ENCODE measurements around the gene ODF2.

Gene ODF2

GRCh38 chr9:128431207-128431606 lies 24.6 kb upstream of the ODF2 start:
- H2AFZ ChIP-seq (ENCODE audit: low read depth): no peak overlapping the region
- H3K9ac ChIP-seq: no peak overlapping the region
- no peak for TF ChIP-seq CTCF (conservative IDR thresholded peaks at IDR 0.05; ENCODE audit: low read depth, low read length)
- H3K4me1 ChIP-seq (ENCODE audit: low read depth, poor library complexity, severe bottlenecking): no peaks in the 10 kb centered on the region
- H3K4me3 ChIP-seq (IDR thresholded peaks at IDR 0.05; ENCODE audit: insufficient read depth, low read depth, low read length): no peak overlapping the region
- H3K27me3 ChIP-seq (ENCODE audit: insufficient read depth, low read depth): no peaks in the 10 kb centered on the region
- no peaks in the 10 kb centered on the region for H3K79me2 ChIP-seq (ENCODE audit: insufficient read depth, low read depth)
- H4K20me1 ChIP-seq (ENCODE audit: insufficient read depth): no peaks in the 10 kb centered on the region
- no peak overlapping the region for H3K4me2 ChIP-seq
- no peaks in the 10 kb centered on the region for H3K36me3 ChIP-seq (ENCODE audit: insufficient read depth)
- H3K27ac ChIP-seq: no peak overlapping the region

DNA sequence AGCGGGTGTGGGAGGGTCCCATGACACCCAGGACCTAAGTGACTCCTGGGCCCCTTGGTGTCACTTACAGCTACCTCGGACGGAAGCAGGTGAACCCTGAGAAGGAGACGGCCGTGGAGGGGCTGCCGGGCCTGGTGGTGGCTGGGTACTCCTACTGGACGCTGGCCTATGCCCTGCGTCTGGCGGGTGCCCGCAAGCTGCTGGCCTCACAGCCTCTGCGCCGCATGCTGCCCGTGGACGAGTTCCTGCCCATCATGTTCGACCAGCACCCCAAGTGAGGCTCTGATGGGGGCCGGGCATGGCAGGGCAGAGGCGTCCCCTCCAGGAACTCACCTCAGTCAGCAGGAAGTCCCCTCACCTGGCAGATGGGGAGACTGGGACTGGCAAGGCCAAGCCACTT lies 21.5 kb upstream of the ODF2 start:
- Histone ChIP-seq H3K36me3 (ENCODE audit: insufficient read depth) (no peaks in the 10 kb centered on the region), H3K4me1 (ENCODE audit: low read depth, poor library complexity, severe bottlenecking) (peaks cover 9% of the 10 kb centered on the region), H3K4me2 (no peak overlapping the region), H4K20me1 (ENCODE audit: insufficient read depth) (no peaks in the 10 kb centered on the region), H3K79me2 (ENCODE audit: insufficient read depth, low read depth) (no peaks in the 10 kb centered on the region), H3K27ac (no peak overlapping the region), H3K4me3 (IDR thresholded peaks at IDR 0.05; ENCODE audit: insufficient read depth, low read depth, low read length) (no peak overlapping the region), H2AFZ (ENCODE audit: low read depth) (no peak overlapping the region), H3K27me3 (ENCODE audit: insufficient read depth, low read depth) (no peaks in the 10 kb centered on the region), H3K9ac (no peak overlapping the region)
- TF ChIP-seq CTCF (conservative IDR thresholded peaks at IDR 0.05; ENCODE audit: low read depth, low read length): no peak

- H3K4me2 ChIP-seq: no peak overlapping the region
- no peak overlapping the region for H3K9ac ChIP-seq
- no peak for TF ChIP-seq CTCF (conservative IDR thresholded peaks at IDR 0.05; ENCODE audit: low read depth, low read length)
- H3K4me3 ChIP-seq (IDR thresholded peaks at IDR 0.05; ENCODE audit: insufficient read depth, low read depth, low read length): no peak overlapping the region
- H3K27me3 ChIP-seq (ENCODE audit: insufficient read depth, low read depth): no peaks in the 10 kb centered on the region
- no peak overlapping the region for H2AFZ ChIP-seq (ENCODE audit: low read depth)
- H3K79me2 ChIP-seq (ENCODE audit: insufficient read depth, low read depth): no peaks in the 10 kb centered on the region
- no peaks in the 10 kb centered on the region for H4K20me1 ChIP-seq (ENCODE audit: insufficient read depth)
- H3K27ac ChIP-seq: no peak overlapping the region
- no peaks in the 10 kb centered on the region for H3K36me3 ChIP-seq (ENCODE audit: insufficient read depth)
- H3K4me1 ChIP-seq (ENCODE audit: low read depth, poor library complexity, severe bottlenecking): peaks cover 9% of the 10 kb centered on the region
Measured at GRCh38 chr9:128435611-128436010, 20.2 kb upstream of the ODF2 start.

DNA sequence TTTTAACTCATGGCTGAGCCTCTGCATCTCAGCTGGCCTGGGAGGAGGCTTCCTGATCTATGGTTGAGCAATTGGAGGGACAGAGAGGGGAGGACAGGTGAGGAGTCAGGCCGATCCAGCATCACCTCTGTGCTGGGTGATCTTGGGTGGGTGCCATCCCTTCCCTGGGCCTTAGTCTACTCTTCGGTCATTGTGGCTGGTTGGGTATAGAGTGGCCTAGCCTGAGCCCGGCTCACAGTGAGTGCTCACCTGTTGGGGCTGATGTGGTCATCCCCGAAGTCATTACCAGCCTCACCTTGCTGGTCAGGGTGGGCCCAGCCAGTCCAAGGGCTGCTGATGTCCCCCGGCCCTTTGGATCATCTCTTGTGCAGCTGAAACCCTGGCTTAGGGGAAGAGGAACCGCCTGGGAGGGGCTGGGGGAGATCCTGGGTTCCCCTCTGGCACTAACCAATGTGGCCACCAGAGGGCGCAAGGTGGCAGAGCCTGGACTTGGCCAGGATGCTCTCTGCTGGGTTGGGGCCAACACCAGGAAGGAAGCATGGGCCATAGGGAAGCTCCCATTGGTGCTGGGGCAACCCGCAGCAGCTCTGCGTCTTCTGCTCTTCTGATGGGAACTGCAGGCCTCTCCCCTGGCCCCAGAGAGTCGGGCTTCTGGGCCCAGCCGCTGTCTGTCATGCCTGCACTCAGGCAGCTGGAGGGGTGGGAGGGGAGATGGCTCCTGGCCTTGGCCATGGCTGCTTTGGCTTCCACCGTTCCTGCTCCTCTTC lies 17.3 kb upstream of the ODF2 start:
- H3K36me3 ChIP-seq (ENCODE audit: insufficient read depth): no peaks in the 10 kb centered on the region
- no peak overlapping the region for H3K4me3 ChIP-seq (IDR thresholded peaks at IDR 0.05; ENCODE audit: insufficient read depth, low read depth, low read length)
- H3K27me3 ChIP-seq (ENCODE audit: insufficient read depth, low read depth): no peaks in the 10 kb centered on the region
- peak overlapping the region; percentile 4; the same call in 1 of the 2 replicates for H3K4me2 ChIP-seq
- no peak overlapping the region for H3K27ac ChIP-seq
- H3K4me1 ChIP-seq (ENCODE audit: low read depth, poor library complexity, severe bottlenecking): peaks cover 9% of the 10 kb centered on the region
- H2AFZ ChIP-seq (ENCODE audit: low read depth): peak overlapping the region; percentile 52; the same call in 1 of the 2 replicates
- no peaks in the 10 kb centered on the region for H3K79me2 ChIP-seq (ENCODE audit: insufficient read depth, low read depth)
- H4K20me1 ChIP-seq (ENCODE audit: insufficient read depth): no peaks in the 10 kb centered on the region
- H3K9ac ChIP-seq: no peak overlapping the region
- TF ChIP-seq CTCF (conservative IDR thresholded peaks at IDR 0.05; ENCODE audit: low read depth, low read length): peak; percentile 83
